Activated T-cell treated with anti-CD3 and anti-CD28 coated beads, Interleukin-2, amount 50 U/mL, for 4 hours (primary cell): ENCODE measurements around the gene PLOD1. TPM values are rescaled to one million over a fixed set of nuclear protein-coding genes. Genes with fewer than 3 reads are reported as not detected.
"Not testable (repeated sequence)": the region's sequence is repeated elsewhere in the genome, so short reads cannot be mapped to it uniquely, and the experiment has no call there.

Source experiments
- ATAC-seq, 2 donors: fragments of 200-7000 bp; cut with Tn5 transposase; one replicate each; pipeline ENCODE4 v1.10.0; 2021
- DNase-seq: peaks from one replicate; pipeline ENCODE4 v3.0.0-alpha.2; 2020
- H3K27me3 Mint-ChIP-seq: one replicate; pipeline ENCODE4 v1.8.0; 2021; ENCODE audit warnings: low read depth, mixed read lengths
- H3K36me3 Mint-ChIP-seq: one replicate; pipeline ENCODE4 v1.8.0; 2022; ENCODE audit warnings: mixed read lengths; ENCODE audit not compliant: insufficient read depth
- H3K4me1 Mint-ChIP-seq: one replicate; pipeline ENCODE4 v1.8.0; 2021; ENCODE audit warnings: low read depth, mixed read lengths
- H3K4me3 Mint-ChIP-seq: one replicate; pipeline ENCODE4 v1.8.0; 2021; ENCODE audit warnings: mild to moderate bottlenecking, moderate library complexity, mixed read lengths
- H3K9me3 Mint-ChIP-seq: one replicate; pipeline ENCODE4 v1.8.0; 2021; ENCODE audit warnings: mixed read lengths
- total RNA-seq, 3 donors: library from RNA; stranded (reverse); gene quantifications; one replicate each; pipeline ENCODE4 v1.2.1, GENCODE V29; 2021

PLOD1 gene
- total RNA-seq, 3 donors from 2014 or later, result 11.8 to 20.4 (median 16.1) TPM

DNA sequence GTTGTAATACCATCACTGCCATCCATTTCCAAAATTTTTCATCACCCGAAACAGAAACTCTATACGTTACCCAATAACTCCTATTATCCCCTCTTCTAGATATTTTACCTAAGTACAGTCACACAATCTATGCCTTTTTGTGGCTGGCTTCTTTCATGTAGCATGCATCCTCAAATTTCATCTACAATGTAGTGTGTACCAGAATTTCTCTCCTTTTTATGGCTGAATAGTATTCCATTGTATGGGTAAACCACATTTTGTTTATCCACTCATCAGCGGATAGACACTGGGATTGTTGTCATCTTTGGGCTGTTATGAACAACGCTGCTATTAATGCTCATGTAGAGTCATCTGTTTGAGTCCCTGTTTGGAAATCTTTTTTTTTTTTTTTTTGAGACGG is 29.5 kb upstream of the PLOD1 start:
- ATAC-seq, result no peak
- no peak overlapping the region for H3K4me3 Mint-ChIP-seq
- no peaks in the 10 kb centered on the region for H3K36me3 Mint-ChIP-seq
- no peaks in the 10 kb centered on the region for H3K9me3 Mint-ChIP-seq
- peaks cover 17% of the 10 kb centered on the region for H3K27me3 Mint-ChIP-seq
- no peak for DNase-seq
- peaks cover 25% of the 10 kb centered on the region for H3K4me1 Mint-ChIP-seq

- no peaks in the 10 kb centered on the region for H3K9me3 Mint-ChIP-seq
- DNase-seq (no peak), ATAC-seq (no peak)
- no peaks in the 10 kb centered on the region for H3K36me3 Mint-ChIP-seq
- peaks cover 9% of the 10 kb centered on the region for H3K27me3 Mint-ChIP-seq
- H3K4me1 Mint-ChIP-seq, result peaks cover 25% of the 10 kb centered on the region
- H3K4me3 Mint-ChIP-seq, result peak overlapping the region; percentile 33
Observed at GRCh38 chr1:11906870-11907269, 27.6 kb upstream of the PLOD1 start.

GRCh38 chr1:11907275-11908094 is 27.0 kb upstream of the PLOD1 start:
- peak; percentile 29 to 47 for ATAC-seq
- H3K36me3 Mint-ChIP-seq, result no peaks in the 10 kb centered on the region
- peak overlapping the region; percentile 88 for H3K4me3 Mint-ChIP-seq
- peak; percentile 92 for DNase-seq
- peaks cover 4% of the 10 kb centered on the region for H3K27me3 Mint-ChIP-seq
- peaks cover 25% of the 10 kb centered on the region for H3K4me1 Mint-ChIP-seq
- no peaks in the 10 kb centered on the region for H3K9me3 Mint-ChIP-seq

- DNase-seq, result peak; percentile 41
- Mint-ChIP-seq H3K36me3 (no peaks in the 10 kb centered on the region), H3K4me3 (peak overlapping the region; percentile 88), H3K9me3 (no peaks in the 10 kb centered on the region), H3K4me1 (peaks cover 25% of the 10 kb centered on the region), H3K27me3 (peaks cover 3% of the 10 kb centered on the region)
- ATAC-seq, result peak; percentile 66 to 69
Observed at GRCh38 chr1:11908095-11908675, 26.3 kb upstream of the PLOD1 start.

GRCh38 chr1:11910914-11911228 is 23.6 kb upstream of the PLOD1 start:
- H3K4me1 Mint-ChIP-seq, result peaks cover 15% of the 10 kb centered on the region
- not testable (repeated sequence) for ATAC-seq, H3K27me3 Mint-ChIP-seq, H3K9me3 Mint-ChIP-seq, H3K36me3 Mint-ChIP-seq, DNase-seq, H3K4me3 Mint-ChIP-seq

GRCh38 chr1:11912000-11912399 is 22.5 kb upstream of the PLOD1 start:
- no peak for ATAC-seq
- H3K9me3 Mint-ChIP-seq, result no peaks in the 10 kb centered on the region
- peaks cover 3% of the 10 kb centered on the region for H3K27me3 Mint-ChIP-seq

DNA sequence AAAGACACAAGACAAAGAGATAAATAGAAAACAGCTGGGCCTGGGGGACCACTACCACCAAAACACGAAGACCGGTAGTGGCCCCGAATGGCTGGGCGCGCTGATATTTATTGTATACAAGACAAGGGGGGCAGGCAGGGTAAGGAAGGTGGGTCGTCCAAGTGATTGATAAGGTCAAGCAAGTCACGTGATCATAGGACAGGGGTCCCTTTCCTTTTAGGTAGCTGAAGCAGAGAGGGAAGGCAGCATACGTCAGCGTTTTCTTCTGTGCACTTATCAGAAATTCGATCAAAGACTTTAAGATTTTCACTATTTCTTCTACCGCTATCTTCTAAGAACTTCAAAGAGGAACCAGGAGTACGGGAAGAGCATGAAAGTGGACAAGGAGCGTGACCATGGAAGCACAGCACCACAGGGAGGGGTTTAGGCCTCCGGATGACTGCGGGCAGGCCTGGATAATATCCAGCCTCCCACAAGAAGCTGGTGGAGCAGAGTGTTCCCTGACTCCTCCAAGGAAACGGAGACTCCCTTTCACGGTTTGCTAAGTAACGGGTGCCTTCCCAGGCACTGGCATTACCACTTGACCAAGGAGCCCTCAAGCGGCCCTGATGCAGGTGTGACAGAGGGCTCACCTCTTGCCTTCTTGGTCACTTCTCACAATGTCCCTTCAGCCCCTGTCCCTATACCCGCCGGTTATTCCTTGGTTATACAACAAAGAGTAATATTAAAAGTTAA is 21.9 kb upstream of the PLOD1 start:
- ATAC-seq, H3K4me3 Mint-ChIP-seq, H3K36me3 Mint-ChIP-seq, H3K4me1 Mint-ChIP-seq, DNase-seq, H3K9me3 Mint-ChIP-seq, H3K27me3 Mint-ChIP-seq: not testable (repeated sequence)

More at GRCh38 chr1:11912000-11912399, 22.5 kb upstream of the PLOD1 start:
- no peak for DNase-seq
- peaks cover 7% of the 10 kb centered on the region for H3K4me1 Mint-ChIP-seq
- H3K36me3 Mint-ChIP-seq, result no peaks in the 10 kb centered on the region
- no peak overlapping the region for H3K4me3 Mint-ChIP-seq

GRCh38 chr1:11913291-11913690 is 21.2 kb upstream of the PLOD1 start:
- DNase-seq (no peak), ATAC-seq (no peak)
- no peak overlapping the region for H3K4me3 Mint-ChIP-seq
- no peaks in the 10 kb centered on the region for H3K27me3 Mint-ChIP-seq
- H3K9me3 Mint-ChIP-seq, result no peaks in the 10 kb centered on the region
- H3K36me3 Mint-ChIP-seq, result no peaks in the 10 kb centered on the region
- peaks cover 3% of the 10 kb centered on the region for H3K4me1 Mint-ChIP-seq

- H3K27me3 Mint-ChIP-seq, result no peaks in the 10 kb centered on the region
Observed at GRCh38 chr1:11914024-11914423, 20.5 kb upstream of the PLOD1 start.

GRCh38 chr1:11918799-11919519 is 15.6 kb upstream of the PLOD1 start:
- peaks cover 28% of the 10 kb centered on the region for H3K4me1 Mint-ChIP-seq
- no peaks in the 10 kb centered on the region for H3K9me3 Mint-ChIP-seq
- peaks cover 31% of the 10 kb centered on the region for H3K36me3 Mint-ChIP-seq
- no peak overlapping the region for H3K4me3 Mint-ChIP-seq
- no peaks in the 10 kb centered on the region for H3K27me3 Mint-ChIP-seq
- no peak for ATAC-seq
- no peak for DNase-seq

More at GRCh38 chr1:11914024-11914423, 20.5 kb upstream of the PLOD1 start:
- H3K4me1 Mint-ChIP-seq, result peaks cover 2% of the 10 kb centered on the region
- ATAC-seq, result no peak
- no peak for DNase-seq
- H3K9me3 Mint-ChIP-seq, result no peaks in the 10 kb centered on the region
- no peak overlapping the region for H3K4me3 Mint-ChIP-seq
- H3K36me3 Mint-ChIP-seq, result peaks cover 2% of the 10 kb centered on the region

GRCh38 chr1:11919621-11920020 is 14.9 kb upstream of the PLOD1 start:
- H3K4me3 Mint-ChIP-seq, result no peak overlapping the region

DNA sequence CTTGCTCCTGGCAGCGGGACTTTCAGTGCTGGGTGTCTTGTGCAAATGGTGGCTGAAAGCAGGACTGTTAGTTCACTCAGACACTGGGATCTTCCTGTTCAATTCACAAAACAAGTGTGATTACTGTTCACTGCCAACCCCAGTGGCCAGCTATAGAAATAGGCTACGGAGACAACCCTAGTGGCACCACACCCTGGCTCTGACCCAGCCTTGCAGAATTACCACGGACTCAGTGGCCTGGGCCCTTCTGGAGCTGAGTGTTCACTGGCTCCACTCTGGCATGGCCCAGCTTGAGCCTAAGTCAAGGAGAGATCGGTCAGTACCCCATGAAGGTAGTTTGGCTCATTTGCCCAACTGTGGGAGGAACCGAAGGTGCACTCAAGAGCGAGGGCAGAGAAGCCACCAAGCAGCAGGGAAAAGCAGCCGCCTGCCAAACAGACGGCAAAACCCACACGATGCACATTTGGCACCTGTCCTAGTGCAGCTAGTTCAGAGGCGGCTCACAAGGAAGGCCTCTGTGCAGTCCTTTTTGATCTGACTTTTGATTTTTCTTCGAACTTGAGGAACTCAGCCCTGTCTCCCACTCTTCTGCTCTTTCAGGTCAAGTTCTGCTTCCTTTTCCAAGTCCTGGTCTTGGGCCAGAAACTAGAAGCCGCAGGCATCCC is 14.1 kb upstream of the PLOD1 start:
- H3K27me3 Mint-ChIP-seq, result no peaks in the 10 kb centered on the region
- peaks cover 38% of the 10 kb centered on the region for H3K4me1 Mint-ChIP-seq
- no peak overlapping the region for H3K4me3 Mint-ChIP-seq
- peaks cover 38% of the 10 kb centered on the region for H3K36me3 Mint-ChIP-seq
- DNase-seq, result no peak
- H3K9me3 Mint-ChIP-seq, result no peaks in the 10 kb centered on the region
- ATAC-seq, result no peak

More at GRCh38 chr1:11919621-11920020, 14.9 kb upstream of the PLOD1 start:
- ATAC-seq (no peak), DNase-seq (no peak)
- no peaks in the 10 kb centered on the region for H3K27me3 Mint-ChIP-seq
- peaks cover 35% of the 10 kb centered on the region for H3K36me3 Mint-ChIP-seq
- H3K4me1 Mint-ChIP-seq, result peaks cover 34% of the 10 kb centered on the region
- H3K9me3 Mint-ChIP-seq, result no peaks in the 10 kb centered on the region

DNA sequence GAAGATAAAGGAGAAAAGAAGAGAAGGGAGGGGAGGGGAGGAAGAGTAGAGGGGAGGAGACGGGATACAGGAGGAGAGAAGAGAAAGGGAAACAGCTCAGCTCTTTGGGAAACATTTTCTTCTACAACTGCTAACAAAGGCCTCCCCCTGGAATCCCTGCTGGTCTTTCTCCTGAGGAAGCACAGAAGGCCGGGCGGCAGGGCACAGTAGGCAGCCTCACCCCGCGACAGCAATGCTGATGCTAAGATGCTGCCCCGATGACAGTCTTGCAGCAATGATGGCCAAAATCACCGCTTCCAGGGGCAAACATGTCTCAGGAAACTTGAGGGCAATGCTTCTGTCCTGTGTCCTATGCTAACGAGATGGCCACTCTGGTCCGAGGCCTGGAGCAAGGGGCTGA is 13.5 kb upstream of the PLOD1 start:
- DNase-seq, result no peak
- Mint-ChIP-seq H3K4me3 (no peak overlapping the region), H3K27me3 (no peaks in the 10 kb centered on the region), H3K4me1 (peaks cover 38% of the 10 kb centered on the region), H3K9me3 (no peaks in the 10 kb centered on the region), H3K36me3 (peaks cover 38% of the 10 kb centered on the region)
- no peak for ATAC-seq
